Left ventricle myocardium inferior (tissue), 1 donor: ENCODE results near the gene DCP1B. TPM values are rescaled to one million over a fixed set of nuclear protein-coding genes. Genes with fewer than 3 reads are reported as not detected.

Experiments
- DNase-seq: peaks from one replicate; pipeline ENCODE4 v3.0.0-alpha.2; 2020
- H3K27ac ChIP-seq: fragments of 200-600 bp; replicated peaks from 2 replicates; pipeline ENCODE4 v1.8.0; 2021
- H3K27me3 ChIP-seq: fragments of 200-600 bp; 2 replicates; pipeline ENCODE4 v1.8.0; 2021; ENCODE audit warnings: low read depth
- H3K36me3 ChIP-seq: fragments of 200-600 bp; 2 replicates; pipeline ENCODE4 v1.8.0; 2021
- H3K4me1 ChIP-seq: fragments of 200-600 bp; 2 replicates; pipeline ENCODE4 v1.8.0; 2021
- H3K4me3 ChIP-seq: fragments of 200-600 bp; 2 replicates; pipeline ENCODE4 v1.8.0; 2021; ENCODE audit warnings: mild to moderate bottlenecking, moderate library complexity
- H3K9me3 ChIP-seq: fragments of 200-600 bp; replicated peaks from 2 replicates; pipeline ENCODE4 v1.8.0; 2021
- CTCF ChIP-seq: fragments of 200-600 bp; IDR thresholded peaks from 2 replicates; pipeline ENCODE4 v1.8.0; 2021; ENCODE audit warnings: antibody characterized with exemption, mild to moderate bottlenecking, borderline replicate concordance
- intact Hi-C: fragments of 100-400 bp; cut with micrococcal nuclease; formaldehyde crosslinking; loops from one replicate; pipeline ENCODE4 v1.11.0; 2022
- total RNA-seq: library from RNA; stranded (reverse); fragmentation: NEBNext Ultra II Directional; extraction: Animal tissue kit (Norgen Biotek cat#: 25700); gene quantifications from one replicate; pipeline ENCODE4 v1.2.1, GENCODE V29; 2021
- donor health status: DM: no; HTN: yes; CAD: no; lungs with severe emphysema.

Gene DCP1B
- total RNA-seq, 1 donor from 2014 or later, result 1.7 TPM

DNA sequence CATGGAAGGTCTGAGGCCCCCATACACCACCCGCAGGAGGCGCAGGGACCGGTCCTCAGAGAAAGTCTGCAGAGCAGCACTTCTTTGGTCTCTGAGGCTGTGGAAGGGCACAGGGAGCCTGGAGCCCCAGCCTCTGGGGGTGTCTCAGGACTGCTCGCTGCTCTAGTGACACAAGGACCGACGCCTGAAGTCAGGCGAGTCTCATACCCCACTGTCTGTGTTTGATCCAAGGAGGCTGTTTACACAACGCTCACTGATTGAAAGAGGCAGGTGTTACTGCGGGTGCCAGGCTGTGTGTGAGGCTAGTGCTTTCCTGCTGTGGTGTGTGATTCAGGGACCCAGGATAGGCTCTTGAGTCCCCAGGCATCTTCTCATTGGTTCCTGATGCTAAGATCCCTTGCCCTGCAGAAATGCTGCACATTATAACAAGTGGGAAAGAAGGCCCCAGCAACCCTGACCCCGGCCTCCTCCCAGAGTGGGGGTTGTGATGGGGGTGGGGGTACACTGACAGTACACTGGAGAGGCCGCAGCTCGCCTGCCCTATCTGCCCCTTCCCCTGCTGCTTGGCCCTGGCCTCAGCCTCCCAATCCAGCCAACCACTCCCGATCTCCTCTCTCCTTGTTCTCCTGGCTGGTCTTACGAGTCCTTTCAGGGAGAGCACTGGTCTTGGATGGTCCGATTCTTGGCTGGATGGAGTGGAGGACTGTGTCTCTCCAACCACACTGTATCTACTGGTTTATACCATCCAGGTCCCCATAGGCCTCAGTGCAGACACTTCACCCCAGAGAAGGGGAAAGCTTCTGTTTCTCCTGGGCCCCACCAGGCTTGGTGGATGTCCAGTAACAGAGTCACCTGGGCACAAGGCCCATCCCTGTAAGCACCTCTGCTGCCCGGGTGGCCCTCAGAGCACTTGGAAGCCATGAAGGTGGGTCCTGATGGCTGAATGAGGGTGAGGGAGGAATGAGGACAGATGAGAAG, 92.4 kb downstream of the DCP1B start:
- no peak for TF ChIP-seq CTCF
- H3K9me3 ChIP-seq, result peaks cover 3% of the 10 kb centered on the region
- H3K4me3 ChIP-seq, result no peak overlapping the region
- DNase-seq, result no peak
- peaks cover 13% of the 10 kb centered on the region for H3K4me1 ChIP-seq
- peaks cover 26% of the 10 kb centered on the region for H3K27me3 ChIP-seq
- H3K27ac ChIP-seq, result no peak overlapping the region
- no peaks in the 10 kb centered on the region for H3K36me3 ChIP-seq
- intact Hi-C loops, result no loop called here

GRCh38 chr12:1910468-1910867, 93.8 kb downstream of the DCP1B start:
- intact Hi-C loops, result no loop called here
- no peak for DNase-seq
- Histone ChIP-seq H3K4me1 (peaks cover 8% of the 10 kb centered on the region), H3K27me3 (peaks cover 26% of the 10 kb centered on the region), H3K9me3 (peaks cover 14% of the 10 kb centered on the region), H3K4me3 (no peak overlapping the region), H3K27ac (no peak overlapping the region), H3K36me3 (no peaks in the 10 kb centered on the region)
- no peak for TF ChIP-seq CTCF

GRCh38 chr12:1908758-1909157, 95.5 kb downstream of the DCP1B start:
- no peak for TF ChIP-seq CTCF
- intact Hi-C loops, result no loop called here
- Histone ChIP-seq H3K27ac (no peak overlapping the region), H3K9me3 (peaks cover 32% of the 10 kb centered on the region), H3K4me1 (peaks cover 8% of the 10 kb centered on the region), H3K36me3 (no peaks in the 10 kb centered on the region), H3K4me3 (no peak overlapping the region), H3K27me3 (peaks cover 26% of the 10 kb centered on the region)
- DNase-seq, result no peak

GRCh38 chr12:1907652-1908611, 96.3 kb downstream of the DCP1B start:
- peaks cover 22% of the 10 kb centered on the region for H3K27me3 ChIP-seq
- no peak for TF ChIP-seq CTCF
- no peak overlapping the region for H3K27ac ChIP-seq
- H3K36me3 ChIP-seq, result no peaks in the 10 kb centered on the region
- H3K4me3 ChIP-seq, result peak overlapping the region; percentile 42
- peaks cover 40% of the 10 kb centered on the region for H3K9me3 ChIP-seq
- intact Hi-C loops, result no loop called here
- DNase-seq, result no peak
- peaks cover 8% of the 10 kb centered on the region for H3K4me1 ChIP-seq

DNA sequence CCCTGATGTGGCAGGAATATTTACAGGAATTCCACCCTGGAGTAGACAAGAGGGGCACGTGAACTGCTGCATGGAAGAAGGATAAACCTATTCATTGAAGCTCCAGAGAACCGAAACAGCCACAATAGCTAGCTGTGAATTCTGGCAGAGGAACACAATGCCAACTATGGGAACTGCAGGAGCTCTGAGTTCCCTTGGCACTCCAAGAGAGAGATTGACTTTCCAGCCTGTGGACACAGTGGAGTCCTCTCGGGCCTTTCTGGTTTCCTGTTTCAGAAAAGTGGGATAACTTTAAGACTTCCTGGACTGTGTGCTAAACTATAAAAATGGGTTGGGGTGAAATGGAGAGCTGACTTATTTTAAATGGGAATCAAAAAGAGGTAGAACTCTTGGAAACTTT, 97.7 kb downstream of the DCP1B start:
- Histone ChIP-seq H3K9me3 (peaks cover 53% of the 10 kb centered on the region), H3K4me3 (no peak overlapping the region)
- no peak for DNase-seq

More for the DNA sequence above, 97.7 kb downstream of the DCP1B start:
- Histone ChIP-seq H3K4me1 (peaks cover 8% of the 10 kb centered on the region), H3K27ac (peak overlapping the region; percentile 16), H3K36me3 (no peaks in the 10 kb centered on the region), H3K27me3 (peaks cover 19% of the 10 kb centered on the region)
- no peak for TF ChIP-seq CTCF
- intact Hi-C loops, result no loop called here
